GM19193 (cell line): ENCODE results near the gene SDF4.

Experiments used
- POLR2A ChIP-seq: IDR thresholded peaks from 4 replicates; pipeline ENCODE4 v1.6.1; 2011; ENCODE audit not compliant: insufficient read depth, insufficient read length; ENCODE audit errors: extremely low read depth

Gene SDF4

GRCh38 chr1:1173793-1174415, 57.9 kb downstream of the SDF4 start, which contains the start of gene TTLL10:
Gene TTLL10 (plus strand): TSS chr1:1173880. CDS start chr1:1179216, 5,336 bp downstream.
- TF ChIP-seq POLR2A, result no peak

DNA sequence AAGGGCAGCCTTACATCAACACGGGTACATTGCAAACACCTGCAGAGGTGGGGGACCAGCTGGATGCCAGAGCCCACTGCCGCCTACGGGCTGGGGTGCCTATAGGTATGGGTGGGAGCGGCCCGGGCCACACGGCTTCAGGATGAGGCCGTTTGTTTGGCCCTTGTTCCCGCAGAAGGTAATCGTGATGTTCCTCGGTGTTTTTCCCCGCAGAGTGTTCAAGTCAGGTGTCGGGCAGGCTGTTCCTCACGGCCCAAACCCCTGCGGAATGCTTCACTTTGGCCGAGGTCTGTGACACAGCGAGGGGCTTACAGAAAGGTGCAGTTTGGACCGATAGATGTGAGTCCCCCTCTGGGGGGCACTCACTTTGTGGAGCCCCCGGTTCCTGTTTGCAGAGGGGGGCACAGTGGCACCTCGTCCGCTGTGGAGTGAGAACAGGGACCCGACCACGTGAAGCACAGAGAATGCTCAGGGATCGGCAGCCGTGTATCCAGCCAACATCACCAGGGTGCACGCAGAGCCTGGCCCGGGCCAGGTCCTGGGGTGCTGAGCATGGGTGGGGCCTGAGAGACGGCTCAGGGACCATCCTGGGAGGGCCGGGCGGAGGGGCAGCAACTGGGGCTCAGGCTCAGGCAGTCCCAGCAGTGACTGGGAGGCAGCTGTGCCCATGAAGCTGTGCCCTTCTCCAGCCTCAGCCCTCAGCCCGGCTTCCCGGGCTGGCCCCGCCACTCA, 58.6 kb downstream of the SDF4 start:
- TF ChIP-seq POLR2A, result no peak

DNA sequence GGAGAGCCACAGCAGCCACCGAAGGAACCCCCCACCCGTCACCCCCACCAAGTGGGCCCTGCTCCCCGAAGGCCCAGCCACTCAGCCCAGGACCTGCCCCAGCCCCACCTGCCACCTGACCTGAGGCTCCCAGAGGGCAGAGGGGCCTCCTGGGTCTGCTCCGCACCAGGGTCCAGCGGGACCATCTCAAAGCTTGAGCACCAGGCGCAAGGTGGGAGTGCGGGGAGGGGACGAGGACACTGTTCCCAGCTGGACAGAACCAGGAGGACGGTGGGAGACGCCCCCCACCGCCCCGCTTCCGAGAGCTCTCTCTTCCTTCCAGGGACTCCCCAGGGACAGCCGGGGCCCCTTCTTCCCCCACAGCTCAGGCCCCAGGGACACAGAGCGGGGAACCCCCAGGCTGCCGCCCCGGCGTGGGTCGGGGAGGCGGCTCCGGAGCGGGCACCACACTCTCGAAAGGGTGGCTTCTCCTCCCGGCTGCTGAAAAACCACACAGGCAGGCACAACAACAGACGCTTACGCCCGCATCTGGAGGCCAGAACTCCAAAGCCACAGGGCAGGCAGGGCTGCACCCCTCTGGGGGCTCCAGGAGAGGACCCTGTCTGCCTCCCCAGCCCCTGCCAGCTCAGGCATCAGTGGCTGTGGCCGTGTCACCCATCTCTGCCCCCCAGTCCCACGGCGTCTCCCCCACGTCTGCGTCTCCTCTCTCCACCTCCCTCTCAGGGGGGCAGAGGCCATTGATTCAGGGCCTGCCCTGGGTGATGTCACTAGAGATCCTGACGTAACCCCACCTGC, 60.1 kb downstream of the SDF4 start:
- no peak for TF ChIP-seq POLR2A

DNA sequence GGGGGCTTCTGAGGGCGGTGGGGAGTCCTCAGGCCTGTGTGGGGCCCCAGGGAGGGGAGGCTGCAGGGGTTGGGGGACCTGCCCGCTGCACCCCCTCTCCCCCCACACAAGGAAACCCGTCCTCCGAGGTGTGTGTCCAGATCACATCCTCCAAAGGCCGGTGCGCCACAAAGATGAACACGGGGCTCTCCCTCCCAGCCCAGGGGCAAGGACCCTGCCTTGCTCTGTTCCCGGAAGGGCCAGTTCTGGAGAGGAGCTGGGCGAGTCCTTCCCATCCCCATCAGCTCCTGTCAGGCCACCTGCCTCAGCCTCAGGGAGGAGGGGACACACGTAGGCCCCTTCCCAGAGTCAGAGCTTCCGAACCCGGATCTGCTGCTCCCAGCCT, 60.6 kb downstream of the SDF4 start:
- TF ChIP-seq POLR2A, result no peak

DNA sequence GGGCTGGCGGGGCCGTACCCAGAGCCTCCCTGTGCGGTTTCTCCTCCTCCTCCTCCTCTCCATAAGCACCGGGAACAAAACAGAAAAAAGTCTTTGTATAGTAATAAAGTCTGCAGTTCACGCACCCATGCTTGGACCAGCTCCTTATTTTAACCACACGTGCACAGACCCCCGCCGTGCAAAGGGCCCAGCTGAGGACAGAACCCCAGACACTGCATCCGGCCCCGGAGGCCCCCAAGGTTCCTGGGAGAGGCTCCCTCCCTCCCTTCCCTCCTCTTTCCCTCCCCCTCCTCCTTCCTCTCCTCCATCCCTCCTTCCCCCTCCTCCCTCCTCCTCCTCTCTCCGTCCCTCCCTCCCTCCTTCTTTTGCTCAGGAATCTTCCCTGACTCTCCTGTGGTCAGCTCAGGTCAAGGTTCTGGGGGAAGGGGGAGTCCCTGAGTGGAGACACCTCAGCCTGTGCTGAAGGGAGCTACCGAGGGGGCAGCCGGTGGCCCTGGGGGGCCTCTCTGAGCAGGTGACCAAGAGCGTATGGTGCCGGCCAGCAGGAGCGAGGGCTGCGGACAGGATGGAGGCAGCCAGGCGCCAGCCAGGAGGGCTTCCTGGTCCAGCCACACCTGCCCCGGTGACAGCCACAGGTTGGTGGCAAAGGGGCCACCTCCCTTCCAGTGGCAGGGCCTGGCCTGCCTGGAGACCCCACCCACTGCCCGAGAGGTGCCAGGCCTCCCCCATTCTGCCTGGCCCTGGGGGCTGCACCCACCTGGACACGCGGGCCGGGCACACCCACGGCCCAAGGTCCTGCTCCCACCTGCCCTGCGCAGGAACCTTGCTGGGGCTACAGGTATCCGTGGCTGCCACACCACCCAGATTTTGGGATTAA, 61.3 kb downstream of the SDF4 start:
- TF ChIP-seq POLR2A, result no peak

DNA sequence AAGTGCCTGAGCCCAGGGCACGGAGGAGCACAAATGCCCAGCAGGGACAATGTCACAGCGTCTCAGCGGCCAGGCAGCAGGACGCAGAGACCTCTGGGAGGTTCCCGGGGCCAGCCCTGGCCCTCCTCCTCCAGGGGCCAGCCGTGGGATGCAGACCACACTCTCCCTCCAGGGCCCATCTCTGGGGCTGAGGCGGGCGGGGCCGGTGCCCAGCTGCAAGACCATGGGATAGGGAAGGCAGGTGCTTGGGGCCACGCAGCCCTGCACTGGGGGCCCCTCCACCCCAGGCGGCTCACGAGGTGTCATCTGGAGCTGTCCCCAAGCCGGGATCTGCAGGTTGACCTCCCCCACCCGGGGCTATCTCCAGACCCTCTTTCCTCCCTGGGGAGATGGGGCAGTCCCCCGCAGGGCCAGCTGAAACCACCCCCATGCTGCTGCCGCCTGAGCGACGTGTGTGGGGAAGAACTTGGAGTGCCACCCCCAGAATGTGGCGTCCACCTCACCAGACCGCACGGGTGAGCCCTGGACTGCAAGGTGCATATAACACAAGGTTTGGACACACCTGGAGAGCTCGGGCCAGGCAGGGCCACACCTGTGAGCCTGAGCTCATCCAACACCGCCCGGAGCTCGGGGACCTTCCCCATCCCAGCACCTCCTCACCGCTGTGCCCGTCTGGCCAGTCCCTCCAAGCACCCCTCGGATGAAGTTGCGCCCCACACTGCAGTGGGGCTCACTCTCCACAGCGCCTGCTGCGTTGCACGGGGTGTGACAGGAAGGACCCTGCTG, 62.2 kb downstream of the SDF4 start:
- no peak for TF ChIP-seq POLR2A

DNA sequence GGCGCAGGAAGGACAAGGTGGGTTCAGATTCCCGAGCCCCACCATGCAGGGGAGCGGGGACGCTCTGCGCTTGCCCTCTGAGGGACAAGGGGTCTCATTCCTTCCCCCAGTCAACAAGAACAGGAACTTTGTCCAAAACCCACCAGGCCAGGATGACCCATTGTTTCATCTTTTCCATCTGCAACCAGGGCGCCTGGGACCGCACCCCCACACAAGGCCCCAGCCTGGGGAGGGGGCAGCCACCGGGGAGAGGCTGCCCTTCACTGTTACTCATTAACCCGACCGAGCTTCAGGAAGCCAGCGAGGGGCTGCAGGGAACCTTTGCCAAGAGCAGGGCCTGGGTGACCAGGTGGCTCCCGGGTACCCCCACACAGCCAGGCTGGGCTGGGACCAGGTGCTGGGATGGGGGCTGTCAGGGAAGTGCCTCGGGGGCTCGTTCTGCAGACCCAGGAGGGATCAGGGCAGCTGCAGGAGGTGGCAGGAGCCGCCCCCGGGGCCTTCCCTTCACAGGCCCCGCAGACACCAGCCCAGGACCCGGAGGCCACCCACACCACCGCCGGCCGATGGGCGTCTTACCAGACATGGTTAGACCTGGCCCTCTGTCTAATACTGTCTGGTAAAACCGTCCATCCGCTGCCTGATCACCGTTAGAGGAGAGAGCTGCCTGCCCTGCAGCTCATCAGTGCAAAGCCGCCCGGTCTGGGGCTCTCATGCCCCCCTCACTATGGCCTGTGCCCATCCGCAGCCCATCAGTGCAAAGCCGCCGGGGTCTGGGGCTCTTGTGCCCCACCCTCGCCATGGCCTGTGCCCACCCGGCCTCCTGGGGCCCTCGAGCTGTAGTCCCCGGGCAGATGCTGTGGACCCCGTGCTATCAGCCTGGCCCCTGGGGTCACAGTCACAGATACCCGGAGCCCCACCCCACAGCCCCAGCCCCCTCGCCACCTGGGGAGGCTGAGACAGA, 63.1 kb downstream of the SDF4 start:
- TF ChIP-seq POLR2A, result no peak

DNA sequence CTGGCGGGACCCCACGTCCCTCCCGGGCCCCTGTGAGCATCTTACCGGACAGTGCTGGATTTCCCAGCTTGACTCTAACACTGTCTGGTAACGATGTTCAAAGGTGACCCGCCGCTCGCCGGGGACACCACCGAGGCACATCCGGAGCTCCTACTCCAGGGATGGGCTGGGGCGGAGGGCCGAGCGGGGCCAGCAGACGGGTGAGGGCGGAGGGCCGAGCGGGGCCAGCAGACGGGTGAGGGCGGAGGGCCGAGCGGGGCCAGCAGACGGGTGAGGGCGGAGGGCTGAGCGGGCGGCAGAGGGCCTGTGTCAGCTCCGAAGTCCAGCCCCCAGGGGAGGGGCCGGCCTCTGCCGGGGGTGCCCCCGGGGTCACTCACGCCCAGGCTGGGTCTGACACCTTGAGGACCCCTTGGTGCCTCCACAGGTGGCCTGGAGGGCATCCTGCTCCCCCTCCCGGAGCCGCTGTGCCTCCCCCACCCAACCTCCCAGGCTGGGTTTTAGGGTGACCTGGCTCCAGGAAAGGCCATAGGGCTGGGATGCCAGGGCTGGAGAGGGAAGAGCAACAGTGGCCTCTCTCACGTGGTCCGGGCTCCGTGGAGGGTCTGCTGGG, 63.9 kb downstream of the SDF4 start:
- no peak for TF ChIP-seq POLR2A

- no peak for TF ChIP-seq POLR2A
These were observed 64.4 kb downstream of the SDF4 start for GRCh38 chr1:1167398-1167821.
